Activated naive CD4-positive, alpha-beta T cell treated with anti-CD3 and anti-CD28 coated beads, Interleukin-2, amount 50 U/mL, for 24 hours (primary cell): ENCODE results near the gene COL4A1.
"Not testable (repeated sequence)": the region's sequence is repeated elsewhere in the genome, so short reads cannot be mapped to it uniquely, and the experiment has no call there.

Experiments used
- H3K27ac Mint-ChIP-seq: one replicate; pipeline ENCODE4 v1.8.0; 2021; ENCODE audit warnings: mild to moderate bottlenecking, mixed read lengths
- H3K27me3 Mint-ChIP-seq: one replicate; pipeline ENCODE4 v1.8.0; 2021; ENCODE audit warnings: mixed read lengths
- H3K36me3 Mint-ChIP-seq: one replicate; pipeline ENCODE4 v1.8.0; 2021; ENCODE audit warnings: mixed read lengths
- H3K4me1 Mint-ChIP-seq: one replicate; pipeline ENCODE4 v1.8.0; 2021; ENCODE audit warnings: mixed read lengths
- H3K4me3 Mint-ChIP-seq: one replicate; pipeline ENCODE4 v1.8.0; 2021; ENCODE audit warnings: mild to moderate bottlenecking, mixed read lengths
- H3K9me3 Mint-ChIP-seq: one replicate; pipeline ENCODE4 v1.8.0; 2021; ENCODE audit warnings: mixed read lengths

Gene COL4A1

GRCh38 chr13:110319774-110320509 is 13.0 kb upstream of the COL4A1 start:
- no peaks in the 10 kb centered on the region for H3K9me3 Mint-ChIP-seq
- H3K4me1 Mint-ChIP-seq, result peaks cover 6% of the 10 kb centered on the region
- no peak overlapping the region for H3K27ac Mint-ChIP-seq
- H3K27me3 Mint-ChIP-seq, result peaks cover 16% of the 10 kb centered on the region
- no peaks in the 10 kb centered on the region for H3K36me3 Mint-ChIP-seq
- no peak overlapping the region for H3K4me3 Mint-ChIP-seq

- H3K36me3 Mint-ChIP-seq, result no peaks in the 10 kb centered on the region
- H3K27ac Mint-ChIP-seq, result no peak overlapping the region
- no peaks in the 10 kb centered on the region for H3K9me3 Mint-ChIP-seq
- peaks cover 6% of the 10 kb centered on the region for H3K4me1 Mint-ChIP-seq
- peaks cover 12% of the 10 kb centered on the region for H3K27me3 Mint-ChIP-seq
- H3K4me3 Mint-ChIP-seq, result no peak overlapping the region
Observed at GRCh38 chr13:110319397-110319773, 12.4 kb upstream of the COL4A1 start.

GRCh38 chr13:110318920-110319319 is 12.0 kb upstream of the COL4A1 start:
- Mint-ChIP-seq H3K27me3 (peaks cover 11% of the 10 kb centered on the region), H3K4me3 (no peak overlapping the region), H3K9me3 (no peaks in the 10 kb centered on the region), H3K4me1 (peaks cover 6% of the 10 kb centered on the region), H3K27ac (no peak overlapping the region), H3K36me3 (no peaks in the 10 kb centered on the region)

- Mint-ChIP-seq H3K36me3 (no peaks in the 10 kb centered on the region), H3K27ac (no peak overlapping the region), H3K4me3 (no peak overlapping the region), H3K9me3 (no peaks in the 10 kb centered on the region), H3K4me1 (peaks cover 6% of the 10 kb centered on the region), H3K27me3 (peaks cover 10% of the 10 kb centered on the region)
Observed at GRCh38 chr13:110317496-110318195, 10.7 kb upstream of the COL4A1 start.

GRCh38 chr13:110317093-110317492 is 10.1 kb upstream of the COL4A1 start:
- H3K4me1 Mint-ChIP-seq, result peaks cover 6% of the 10 kb centered on the region
- H3K9me3 Mint-ChIP-seq, result no peaks in the 10 kb centered on the region
- H3K27me3 Mint-ChIP-seq, result peaks cover 13% of the 10 kb centered on the region
- no peak overlapping the region for H3K4me3 Mint-ChIP-seq
- no peaks in the 10 kb centered on the region for H3K36me3 Mint-ChIP-seq
- no peak overlapping the region for H3K27ac Mint-ChIP-seq

GRCh38 chr13:110316196-110316595 is 9.2 kb upstream of the COL4A1 start:
- Mint-ChIP-seq H3K36me3 (no peaks in the 10 kb centered on the region), H3K4me3 (no peak overlapping the region), H3K4me1 (peaks cover 6% of the 10 kb centered on the region), H3K9me3 (no peaks in the 10 kb centered on the region), H3K27ac (no peak overlapping the region), H3K27me3 (peaks cover 13% of the 10 kb centered on the region)

GRCh38 chr13:110314516-110315245 is 7.7 kb upstream of the COL4A1 start:
- Mint-ChIP-seq H3K27me3 (peaks cover 18% of the 10 kb centered on the region), H3K4me1 (peaks cover 3% of the 10 kb centered on the region), H3K27ac (no peak overlapping the region), H3K36me3 (no peaks in the 10 kb centered on the region), H3K9me3 (no peaks in the 10 kb centered on the region), H3K4me3 (no peak overlapping the region)

- H3K27ac Mint-ChIP-seq, H3K4me1 Mint-ChIP-seq, H3K4me3 Mint-ChIP-seq, H3K36me3 Mint-ChIP-seq, H3K9me3 Mint-ChIP-seq: not testable (repeated sequence)
- peaks cover 16% of the 10 kb centered on the region for H3K27me3 Mint-ChIP-seq
Observed at GRCh38 chr13:110313733-110314132, 6.8 kb upstream of the COL4A1 start.

GRCh38 chr13:110313261-110313660 is 6.3 kb upstream of the COL4A1 start:
- H3K9me3 Mint-ChIP-seq, H3K4me1 Mint-ChIP-seq, H3K27ac Mint-ChIP-seq, H3K4me3 Mint-ChIP-seq, H3K36me3 Mint-ChIP-seq: not testable (repeated sequence)
- peaks cover 21% of the 10 kb centered on the region for H3K27me3 Mint-ChIP-seq

GRCh38 chr13:110312339-110313031 is 5.5 kb upstream of the COL4A1 start:
- no peaks in the 10 kb centered on the region for H3K36me3 Mint-ChIP-seq
- H3K4me3 Mint-ChIP-seq, result no peak overlapping the region
- peaks cover 4% of the 10 kb centered on the region for H3K4me1 Mint-ChIP-seq
- H3K9me3 Mint-ChIP-seq, result no peaks in the 10 kb centered on the region
- peaks cover 26% of the 10 kb centered on the region for H3K27me3 Mint-ChIP-seq
- no peak overlapping the region for H3K27ac Mint-ChIP-seq

GRCh38 chr13:110311443-110312338 is 4.7 kb upstream of the COL4A1 start:
- H3K27me3 Mint-ChIP-seq, result peaks cover 26% of the 10 kb centered on the region
- no peak overlapping the region for H3K4me3 Mint-ChIP-seq
- H3K36me3 Mint-ChIP-seq, result no peaks in the 10 kb centered on the region
- peaks cover 4% of the 10 kb centered on the region for H3K4me1 Mint-ChIP-seq
- H3K27ac Mint-ChIP-seq, result no peak overlapping the region
- H3K9me3 Mint-ChIP-seq, result no peaks in the 10 kb centered on the region

- Mint-ChIP-seq H3K27me3 (peaks cover 28% of the 10 kb centered on the region), H3K4me3 (no peak overlapping the region)
Observed at GRCh38 chr13:110310541-110311442, 3.8 kb upstream of the COL4A1 start.

GRCh38 chr13:110309661-110310524 is 2.9 kb upstream of the COL4A1 start:
- H3K27ac Mint-ChIP-seq, result no peak overlapping the region
- H3K27me3 Mint-ChIP-seq, result peaks cover 34% of the 10 kb centered on the region
- H3K9me3 Mint-ChIP-seq, result no peaks in the 10 kb centered on the region
- H3K36me3 Mint-ChIP-seq, result no peaks in the 10 kb centered on the region
- peaks cover 8% of the 10 kb centered on the region for H3K4me1 Mint-ChIP-seq
- H3K4me3 Mint-ChIP-seq, result no peak overlapping the region

More at GRCh38 chr13:110310541-110311442, 3.8 kb upstream of the COL4A1 start:
- H3K27ac Mint-ChIP-seq, result no peak overlapping the region
- no peaks in the 10 kb centered on the region for H3K36me3 Mint-ChIP-seq
- peaks cover 5% of the 10 kb centered on the region for H3K4me1 Mint-ChIP-seq
- H3K9me3 Mint-ChIP-seq, result no peaks in the 10 kb centered on the region
